Measurements from ENCODE around the gene BCL2. TPM values are rescaled to one million over a fixed set of nuclear protein-coding genes. Genes with fewer than 3 reads are reported as not detected.
A peak's percentile ranks its signal among the peaks of the same experiment; 100 is the strongest.

Gene BCL2
- total RNA-seq, 4 donors from 2014 or later = 16.1 to 61.1 (median 36.9) TPM

- H3K36me3 ChIP-seq = no peaks in the 10 kb centered on the region
- TF ChIP-seq, protein P1, sequence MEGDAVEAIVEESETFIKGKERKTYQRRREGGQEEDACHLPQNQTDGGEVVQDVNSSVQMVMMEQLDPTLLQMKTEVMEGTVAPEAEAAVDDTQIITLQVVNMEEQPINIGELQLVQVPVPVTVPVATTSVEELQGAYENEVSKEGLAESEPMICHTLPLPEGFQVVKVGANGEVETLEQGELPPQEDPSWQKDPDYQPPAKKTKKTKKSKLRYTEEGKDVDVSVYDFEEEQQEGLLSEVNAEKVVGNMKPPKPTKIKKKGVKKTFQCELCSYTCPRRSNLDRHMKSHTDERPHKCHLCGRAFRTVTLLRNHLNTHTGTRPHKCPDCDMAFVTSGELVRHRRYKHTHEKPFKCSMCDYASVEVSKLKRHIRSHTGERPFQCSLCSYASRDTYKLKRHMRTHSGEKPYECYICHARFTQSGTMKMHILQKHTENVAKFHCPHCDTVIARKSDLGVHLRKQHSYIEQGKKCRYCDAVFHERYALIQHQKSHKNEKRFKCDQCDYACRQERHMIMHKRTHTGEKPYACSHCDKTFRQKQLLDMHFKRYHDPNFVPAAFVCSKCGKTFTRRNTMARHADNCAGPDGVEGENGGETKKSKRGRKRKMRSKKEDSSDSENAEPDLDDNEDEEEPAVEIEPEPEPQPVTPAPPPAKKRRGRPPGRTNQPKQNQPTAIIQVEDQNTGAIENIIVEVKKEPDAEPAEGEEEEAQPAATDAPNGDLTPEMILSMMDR (IDR thresholded peaks at IDR 0.05) = no peak
- no peak for TF ChIP-seq POLR2A (IDR thresholded peaks at IDR 0.05)
- no peaks in the 10 kb centered on the region for H3K9me3 ChIP-seq
- no peaks in the 10 kb centered on the region for H3K27me3 ChIP-seq
- H3K4me1 ChIP-seq = no peaks in the 10 kb centered on the region
- DNase-seq = no peak
- no peak overlapping the region for H3K4me3 ChIP-seq
- H3K27ac ChIP-seq = peak overlapping the region in 1 of 2 donors; percentile 71
- intact Hi-C loops (cut with DNase I; ENCODE audit: low total_unique reads) = no loop called here
Measured at GRCh38 chr18:63259567-63260379, 59.8 kb downstream of the BCL2 start.

DNA sequence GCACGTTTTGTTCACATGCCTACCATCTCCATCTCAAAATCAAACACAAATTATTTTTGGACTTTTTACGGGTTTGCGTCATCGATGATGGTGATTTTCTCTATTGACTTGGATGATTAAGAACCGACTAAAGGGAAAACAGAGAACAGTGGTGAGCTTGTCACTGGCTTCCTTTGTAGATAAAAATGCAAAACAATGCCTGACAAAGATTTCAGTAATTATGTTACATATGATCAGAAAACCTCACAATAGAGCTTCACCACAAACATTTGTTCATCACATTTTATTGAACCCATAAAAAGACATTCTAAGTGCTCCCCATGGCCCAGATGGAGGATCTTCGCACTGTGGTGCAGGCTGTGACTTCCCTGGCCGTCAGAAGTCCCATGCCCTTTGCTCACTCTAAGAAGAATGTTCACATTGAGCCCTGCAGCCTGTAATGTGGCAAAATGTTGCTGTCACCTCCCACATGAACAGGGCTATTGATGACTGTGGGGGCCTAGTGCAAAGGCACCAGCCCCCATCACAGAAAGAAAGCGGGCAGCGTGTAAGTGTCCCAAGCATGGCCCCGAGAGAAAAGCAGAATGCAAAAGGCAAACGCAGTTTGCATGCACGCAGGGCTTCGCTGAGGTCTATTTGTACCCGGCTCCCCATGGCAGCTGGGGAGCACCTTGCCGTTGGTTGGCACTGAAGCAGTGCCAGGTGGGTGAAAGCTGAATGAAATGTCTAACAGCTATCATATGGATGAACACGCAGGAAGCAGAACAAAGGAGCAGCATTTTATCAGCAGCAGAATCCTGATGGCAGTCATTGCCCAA is 60.6 kb downstream of the BCL2 start:
- Histone ChIP-seq H3K4me3 (no peak overlapping the region), H3K27ac (peak overlapping the region in 1 of 2 donors; percentile 11), H3K36me3 (no peaks in the 10 kb centered on the region), H3K9me3 (no peaks in the 10 kb centered on the region), H3K27me3 (no peaks in the 10 kb centered on the region), H3K4me1 (peaks cover 0 to 4% of the 10 kb centered on the region in 2 donors)
- intact Hi-C loops (cut with DNase I; ENCODE audit: low total_unique reads) = no loop called here
- TF ChIP-seq POLR2A (IDR thresholded peaks at IDR 0.05) = no peak
- TF ChIP-seq, protein P1 (IDR thresholded peaks at IDR 0.05) = no peak
- DNase-seq = no peak

- H3K27me3 ChIP-seq = no peaks in the 10 kb centered on the region
- H3K4me1 ChIP-seq = peaks cover 0 to 4% of the 10 kb centered on the region in 2 donors
- H3K9me3 ChIP-seq = no peaks in the 10 kb centered on the region
- no peak overlapping the region for H3K4me3 ChIP-seq
- no peak for DNase-seq
- no peaks in the 10 kb centered on the region for H3K36me3 ChIP-seq
- intact Hi-C loops (cut with DNase I; ENCODE audit: low total_unique reads) = no loop called here
- H3K27ac ChIP-seq = no peak overlapping the region
- TF ChIP-seq POLR2A (IDR thresholded peaks at IDR 0.05) = no peak
- TF ChIP-seq, protein P1 (IDR thresholded peaks at IDR 0.05) = no peak
Measured at GRCh38 chr18:63257453-63257852, 62.1 kb downstream of the BCL2 start.

DNA sequence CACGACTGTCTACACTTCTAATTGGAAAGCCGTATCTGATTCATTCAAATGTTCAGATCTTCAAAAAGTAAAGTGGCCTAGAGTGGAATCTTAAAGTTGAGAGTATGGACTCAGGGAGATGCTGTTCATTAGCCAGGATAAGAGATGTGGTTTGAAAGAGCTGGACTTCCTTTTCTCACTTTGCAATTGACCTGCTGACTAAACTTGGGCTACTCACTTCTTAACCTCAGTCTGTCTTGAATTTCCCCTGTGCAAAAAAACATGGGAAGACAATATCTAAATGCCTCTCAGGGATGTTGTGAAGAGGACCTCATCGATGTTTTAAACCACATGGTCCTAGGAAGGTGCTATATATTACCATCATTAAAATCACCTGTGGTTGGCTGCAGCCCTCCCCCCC is 64.1 kb downstream of the BCL2 start:
- intact Hi-C loops (cut with DNase I; ENCODE audit: low total_unique reads) = no loop called here
- H3K36me3 ChIP-seq = no peaks in the 10 kb centered on the region
- H3K4me1 ChIP-seq = peaks cover 0 to 4% of the 10 kb centered on the region in 2 donors
- H3K27ac ChIP-seq = no peak overlapping the region
- H3K27me3 ChIP-seq = no peaks in the 10 kb centered on the region
- no peak for TF ChIP-seq POLR2A (IDR thresholded peaks at IDR 0.05)
- TF ChIP-seq, protein P1 (IDR thresholded peaks at IDR 0.05) = no peak
- no peaks in the 10 kb centered on the region for H3K9me3 ChIP-seq
- no peak overlapping the region for H3K4me3 ChIP-seq
- DNase-seq = no peak
